Thymus (tissue), 11 donors: ENCODE data around the gene CASK. TPM values are rescaled to one million over a fixed set of nuclear protein-coding genes. Genes with fewer than 3 reads are reported as not detected.
"Not testable (repeated sequence)": the region's sequence is repeated elsewhere in the genome, so short reads cannot be mapped to it uniquely, and the experiment has no call there.

Experiments
- DNase-seq, 9 donors: peaks; one replicate each; pipeline ENCODE4 v3.0.0-alpha.2; 2013; ENCODE audit warnings: low spot score in 9 of 9, low read depth in 6 of 9, missing footprints in 1 of 9
- H3K27ac ChIP-seq, 2 donors: one replicate each; pipeline ENCODE4 v1.5.1; 2013; ENCODE audit warnings: control low read depth in 1 of 2, low read depth in 1 of 2, low read length in 1 of 2, mild to moderate bottlenecking in 1 of 2, moderate library complexity in 1 of 2
- H3K27me3 ChIP-seq, 2 donors: one replicate each; pipeline ENCODE4 v1.5.1; 2013; ENCODE audit warnings: low read length in 1 of 2; ENCODE audit not compliant: control insufficient read depth in 2 of 2, insufficient read depth in 1 of 2
- H3K36me3 ChIP-seq, 2 donors: one replicate each; pipeline ENCODE4 v1.5.1; 2013; ENCODE audit warnings: low read length in 1 of 2, mild to moderate bottlenecking in 1 of 2, moderate library complexity in 1 of 2; ENCODE audit not compliant: control insufficient read depth in 2 of 2, insufficient read depth in 2 of 2
- H3K4me1 ChIP-seq, 2 donors: one replicate each; pipeline ENCODE4 v1.5.1; 2013; ENCODE audit warnings: low read length in 2 of 2; ENCODE audit not compliant: control insufficient read depth in 2 of 2, insufficient read depth in 2 of 2
- H3K4me3 ChIP-seq, 2 donors: one replicate each; pipeline ENCODE4 v1.5.1; 2013; ENCODE audit warnings: low read length in 2 of 2, control low read depth in 1 of 2, mild to moderate bottlenecking in 1 of 2
- H3K9me3 ChIP-seq, 2 donors: one replicate each; pipeline ENCODE4 v1.5.1; 2013; ENCODE audit warnings: low read length in 1 of 2, mild to moderate bottlenecking in 1 of 2; ENCODE audit not compliant: control insufficient read depth in 2 of 2, insufficient read depth in 1 of 2
- WGBS: extraction: QIAGEN DNeasy Blood & Tissue Kit; methylation state at CpG from one replicate; pipeline ENCODE4 v1.1.7; 2013; 5-methylcytosine and 5-hydroxymethylcytosine counted together
- polyA plus RNA-seq: library from polyadenylated mRNA; stranded (reverse); fragments of 200-250 nt; gene quantifications from one replicate; pipeline ENCODE4 v1.2.3, GENCODE V29; 2013
- total RNA-seq: library from RNA; stranded (reverse); fragments of 120-200 nt; gene quantifications from one replicate; pipeline ENCODE4 v1.2.4, GENCODE V29; 2013
- donor health status: healthy.

Gene CASK
- total and polyA plus RNA-seq, 2 donors: 15.7 to 21.0 TPM

- no peaks in the 10 kb centered on the region for H3K27me3 ChIP-seq
- 96% methylated on average over 3 of the region's 3 CpGs for WGBS
- peaks cover 0 to 7% of the 10 kb centered on the region in 2 donors for H3K36me3 ChIP-seq
- no peaks in the 10 kb centered on the region for H3K4me1 ChIP-seq
- DNase-seq: no peak
- peaks cover 2 to 13% of the 10 kb centered on the region in 2 donors for H3K9me3 ChIP-seq
- H3K4me3 ChIP-seq: no peak overlapping the region
- H3K27ac ChIP-seq: no peak overlapping the region
These were observed 201.1 kb downstream of the CASK start for GRCh38 chrX:41722214-41722613.

GRCh38 chrX:41721590-41721989 lies 201.8 kb downstream of the CASK start:
- DNase-seq: no peak
- no peaks in the 10 kb centered on the region for H3K27me3 ChIP-seq
- H3K36me3 ChIP-seq: peaks cover 0 to 7% of the 10 kb centered on the region in 2 donors
- no peaks in the 10 kb centered on the region for H3K4me1 ChIP-seq
- WGBS: 100% methylated on average over 1 of the region's 1 CpG
- no peak overlapping the region for H3K27ac ChIP-seq
- H3K9me3 ChIP-seq: peaks cover 2 to 16% of the 10 kb centered on the region in 2 donors
- no peak overlapping the region for H3K4me3 ChIP-seq

GRCh38 chrX:41720125-41720779 lies 203.1 kb downstream of the CASK start:
- Histone ChIP-seq H3K4me3 (no peak overlapping the region), H3K36me3 (peaks cover 2 to 7% of the 10 kb centered on the region in 2 donors), H3K27ac (no peak overlapping the region), H3K27me3 (no peaks in the 10 kb centered on the region), H3K9me3 (peaks cover 2 to 16% of the 10 kb centered on the region in 2 donors), H3K4me1 (no peaks in the 10 kb centered on the region)
- peak in 1 of 9 donors; percentile 29 for DNase-seq
- 47% methylated on average over 3 of the region's 3 CpGs for WGBS

- WGBS: 93% methylated on average over 6 of the region's 6 CpGs
These were observed 203.7 kb downstream of the CASK start for GRCh38 chrX:41719610-41720009.

GRCh38 chrX:41718481-41719235 lies 204.7 kb downstream of the CASK start:
- Histone ChIP-seq H3K27ac (no peak overlapping the region), H3K4me3 (no peak overlapping the region), H3K36me3 (peaks cover 2 to 7% of the 10 kb centered on the region in 2 donors), H3K4me1 (no peaks in the 10 kb centered on the region), H3K9me3 (peaks cover 2 to 16% of the 10 kb centered on the region in 2 donors), H3K27me3 (no peaks in the 10 kb centered on the region)
- 100% methylated on average over 4 of the region's 4 CpGs for WGBS
- no peak for DNase-seq

More at GRCh38 chrX:41719610-41720009, 203.7 kb downstream of the CASK start:
- H3K36me3 ChIP-seq, H3K27ac ChIP-seq, DNase-seq, H3K4me3 ChIP-seq, H3K27me3 ChIP-seq, H3K4me1 ChIP-seq: not testable (repeated sequence)
- H3K9me3 ChIP-seq: peaks cover 2 to 16% of the 10 kb centered on the region in 2 donors

- peak in 1 of 9 donors; percentile 34 for DNase-seq
- no peak overlapping the region for H3K4me3 ChIP-seq
- 91% methylated on average over 12 of the region's 12 CpGs for WGBS
- peaks cover 2 to 16% of the 10 kb centered on the region in 2 donors for H3K9me3 ChIP-seq
- peak overlapping the region in 1 of 2 donors; percentile 31 for H3K27ac ChIP-seq
- no peaks in the 10 kb centered on the region for H3K27me3 ChIP-seq
- peaks cover 2 to 7% of the 10 kb centered on the region in 2 donors for H3K36me3 ChIP-seq
- no peaks in the 10 kb centered on the region for H3K4me1 ChIP-seq
These were observed 206.4 kb downstream of the CASK start for GRCh38 chrX:41716767-41717473.

- peaks cover 2 to 7% of the 10 kb centered on the region in 2 donors for H3K36me3 ChIP-seq
- H3K27ac ChIP-seq: peak overlapping the region in 1 of 2 donors; percentile 31
- no peak overlapping the region for H3K4me3 ChIP-seq
- no peak for DNase-seq
- no peaks in the 10 kb centered on the region for H3K4me1 ChIP-seq
- 97% methylated on average over 5 of the region's 5 CpGs for WGBS
- no peaks in the 10 kb centered on the region for H3K27me3 ChIP-seq
- H3K9me3 ChIP-seq: peaks cover 2 to 16% of the 10 kb centered on the region in 2 donors
These were observed 207.1 kb downstream of the CASK start for GRCh38 chrX:41716222-41716621.

GRCh38 chrX:41711021-41711667 lies 212.2 kb downstream of the CASK start:
- H3K9me3 ChIP-seq: no peaks in the 10 kb centered on the region
- WGBS: 97% methylated on average over 5 of the region's 5 CpGs
- H3K36me3 ChIP-seq: peaks cover 0 to 2% of the 10 kb centered on the region in 2 donors
- H3K4me1 ChIP-seq: peaks cover 0 to under 1% of the 10 kb centered on the region in 2 donors
- no peak for DNase-seq
- H3K27me3 ChIP-seq: no peaks in the 10 kb centered on the region
- no peak overlapping the region for H3K4me3 ChIP-seq
- H3K27ac ChIP-seq: no peak overlapping the region
